ENCODE measurements around the gene AOC3.

DNA sequence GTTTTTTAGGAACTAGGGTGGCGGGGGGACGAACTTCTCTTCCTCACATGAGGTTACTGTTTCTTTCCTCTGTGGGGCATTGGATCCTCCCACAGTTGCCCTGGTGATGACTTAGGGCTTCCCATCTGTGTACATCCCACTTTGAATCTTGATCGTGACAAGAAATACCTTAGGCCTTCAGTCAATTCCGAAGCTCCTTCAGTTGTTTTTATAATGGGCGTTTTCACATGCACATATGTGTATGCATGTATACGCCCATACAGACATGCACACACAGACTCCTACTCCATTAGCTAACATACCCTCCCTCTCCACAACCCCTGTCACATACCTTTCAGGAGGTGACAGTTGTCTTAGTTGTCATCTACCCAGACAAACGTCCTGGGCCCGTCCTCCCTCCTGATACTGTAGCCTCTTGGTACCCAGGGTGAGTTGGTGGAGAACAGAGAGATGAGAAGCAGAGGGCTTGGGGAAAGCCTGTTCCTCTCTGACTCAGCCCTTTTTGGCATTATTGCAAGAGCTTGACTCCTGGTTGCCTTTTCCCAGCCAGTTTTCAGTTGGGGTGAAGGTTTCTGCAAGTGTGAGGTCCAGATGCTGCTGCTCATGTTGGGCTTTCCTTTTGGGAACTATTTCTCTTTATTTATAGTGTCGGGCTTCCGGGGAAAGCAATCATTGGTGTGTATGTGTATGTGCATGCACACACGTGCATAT is 8.9 kb upstream of the AOC3 start:
- TF ChIP-seq POLR2A (IDR thresholded peaks at IDR 0.05; ENCODE audit: low read length) (no peak), GATA1 (IDR thresholded peaks at IDR 0.05; ENCODE audit: low read depth, low read length) (no peak)
